Erythroblast (primary cell): ENCODE results near the gene BATF3.

Experiments used
- GATA1 ChIP-seq: IDR thresholded peaks from 2 replicates; pipeline ENCODE4 v1.6.1; 2011; ENCODE audit warnings: low read depth, mild to moderate bottlenecking, control low read depth, low read length, moderate library complexity
- POLR2A ChIP-seq: IDR thresholded peaks from 2 replicates; pipeline ENCODE4 v1.6.1; 2011; ENCODE audit warnings: mild to moderate bottlenecking, low read length

DNA sequence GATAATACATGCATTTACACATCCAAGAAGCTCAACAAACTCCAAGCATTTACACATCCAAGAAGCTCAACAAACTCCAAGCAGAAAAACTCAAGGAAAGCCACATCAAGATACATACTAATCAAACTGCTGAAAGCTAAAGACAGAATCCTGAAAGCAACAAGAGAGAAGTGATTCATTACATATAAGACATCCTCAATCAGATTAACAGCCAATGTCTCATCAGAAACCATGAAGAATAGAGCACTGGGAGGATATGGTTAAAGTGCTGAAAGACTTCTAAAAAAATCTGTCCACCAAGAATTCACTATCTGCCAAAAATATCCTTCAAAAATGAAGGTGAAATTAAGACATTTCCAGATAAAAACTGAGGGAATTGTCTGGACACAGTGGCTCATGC lies 45.7 kb upstream of the BATF3 start:
- TF ChIP-seq POLR2A (no peak), GATA1 (no peak)
